Transverse colon (tissue), 4 donors: ENCODE measurements around the gene ISOC1. TPM values are rescaled to one million over a fixed set of nuclear protein-coding genes. Genes with fewer than 3 reads are reported as not detected.

Experiments used
- DNase-seq: peaks from one replicate; pipeline ENCODE4 v3.0.0-alpha.2; 2019
- H3K27ac ChIP-seq, 4 donors: fragments of 200-600 bp; sonication (generic); 2 replicates each; pipeline ENCODE4 v1.5.1; 2016 to 2018; ENCODE audit warnings: inconsistent platforms in 4 of 4
- H3K27me3 ChIP-seq: fragments of 200-600 bp; sonication (generic); 2 replicates; pipeline ENCODE4 v1.5.1; 2017; ENCODE audit warnings: inconsistent platforms
- H3K36me3 ChIP-seq, 4 donors: fragments of 200-600 bp; sonication (generic); 2 replicates each; pipeline ENCODE4 v1.5.1; 2017 to 2019; ENCODE audit warnings: inconsistent platforms in 4 of 4
- H3K4me1 ChIP-seq, 4 donors: fragments of 200-600 bp; sonication (generic); 2 replicates each; pipeline ENCODE4 v1.5.1; 2017 to 2020; ENCODE audit warnings: inconsistent platforms in 4 of 4
- H3K4me3 ChIP-seq, 4 donors: fragments of 200-600 bp; sonication (generic); 1 replicate in 1 of 4; 2 replicates in 3 of 4; pipeline versions ENCODE4 v1.5.1 to v1.6.1; 2017 to 2019; ENCODE audit warnings: inconsistent platforms in 4 of 4
- H3K9me3 ChIP-seq, 2 donors: fragments of 200-600 bp; sonication (generic); 2 replicates each; pipeline ENCODE4 v1.5.1; 2017 to 2019; ENCODE audit warnings: inconsistent platforms in 2 of 2
- CTCF ChIP-seq, 5 experiments: fragments of 200-600 bp in 3 of 5; fragments of 450-650 bp in 2 of 5; sonication (generic) in 3 of 5; IDR thresholded peaks; 1 replicate in 2 of 5; 2 replicates in 3 of 5; pipeline ENCODE4 v1.5.1; 2016 to 2017; ENCODE audit warnings: antibody characterized with exemption in 5 of 5, inconsistent platforms in 3 of 5, mild to moderate bottlenecking in 2 of 5, moderate library complexity in 1 of 5
- EP300 ChIP-seq: sonication (generic); formaldehyde crosslinking; IDR thresholded peaks from one replicate; pipeline ENCODE4 v1.6.1; 2017; ENCODE audit warnings: antibody characterized with exemption, low read depth
- POLR2A ChIP-seq: fragments of 450-650 bp; IDR thresholded peaks from one replicate; pipeline ENCODE4 v1.6.1; 2016; ENCODE audit warnings: antibody characterized with exemption, mild to moderate bottlenecking, moderate library complexity
- POLR2AphosphoS5 ChIP-seq, 3 donors: sonication (generic); formaldehyde crosslinking; IDR thresholded peaks; one replicate each; pipeline ENCODE4 v1.6.1; 2016; ENCODE audit warnings: antibody characterized with exemption in 3 of 3
- WGBS, 2 donors: methylation state at CpG; one replicate each; pipeline ENCODE4 v1.1.5; 2018; ENCODE audit warnings: low coverage in 1 of 2; 5-methylcytosine and 5-hydroxymethylcytosine counted together
- in situ Hi-C, 4 donors: fragments of 200-750 bp; cut with MboI; loops; one replicate each; pipeline versions ENCODE4 v1.15.0 to v1.15.1; 2017; ENCODE audit warnings: low sequenced_read_pairs in 3 of 4, low pct_ligation_motif_present in 1 of 4, low pct_unique_long_range_greater_than_20kb in 1 of 4
- intact Hi-C: fragments of 100-400 bp; cut with DNase I; formaldehyde crosslinking; loops from one replicate; pipeline ENCODE4 v1.15.1; 2023; ENCODE audit warnings: low total_unique reads
- total RNA-seq, 4 donors: library from RNA; depleted of rRNA; stranded (reverse); fragments of >200 nt; gene quantifications; one replicate each; pipeline ENCODE4 v1.1.0, GENCODE V29; 2016

Gene ISOC1
- total RNA-seq, 4 donors from 2014 or later: 18.7 to 57.1 (median 32.7) TPM

DNA sequence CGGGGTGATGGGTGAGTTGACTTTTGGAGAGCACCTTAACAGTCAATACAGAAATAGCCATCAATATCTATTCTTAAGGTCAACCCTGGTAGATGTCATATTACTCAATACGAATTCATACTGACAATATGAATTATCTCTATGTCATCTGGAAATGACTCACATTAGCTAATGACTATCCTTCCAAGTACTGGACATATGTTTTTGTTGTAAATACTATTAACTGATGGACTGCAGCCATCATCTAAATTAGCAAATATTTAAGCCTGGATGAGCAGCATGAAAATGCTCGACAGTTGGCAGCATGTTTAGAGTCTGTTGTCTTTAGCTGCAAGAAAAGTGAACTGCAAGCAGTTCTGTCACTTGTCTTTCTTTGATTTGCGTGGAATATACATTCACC, 19.6 kb upstream of the ISOC1 start:
- Histone ChIP-seq H3K27me3 (no peaks in the 10 kb centered on the region), H3K4me1 (no peaks in the 10 kb centered on the region), H3K36me3 (no peaks in the 10 kb centered on the region), H3K27ac (no peak overlapping the region), H3K4me3 (no peak overlapping the region), H3K9me3 (no peaks in the 10 kb centered on the region)
- DNase-seq: no peak
- 67 to 68% methylated on average over 4 of the region's 4 CpGs for WGBS, 2 donors
- intact Hi-C loops: no loop called here
- no peak for TF ChIP-seq CTCF (IDR thresholded peaks at IDR 0.05)
- no peak for TF ChIP-seq POLR2AphosphoS5 (IDR thresholded peaks at IDR 0.05)
- TF ChIP-seq POLR2A: no peak
- TF ChIP-seq EP300: no peak
- in situ Hi-C loops: no loop called here

DNA sequence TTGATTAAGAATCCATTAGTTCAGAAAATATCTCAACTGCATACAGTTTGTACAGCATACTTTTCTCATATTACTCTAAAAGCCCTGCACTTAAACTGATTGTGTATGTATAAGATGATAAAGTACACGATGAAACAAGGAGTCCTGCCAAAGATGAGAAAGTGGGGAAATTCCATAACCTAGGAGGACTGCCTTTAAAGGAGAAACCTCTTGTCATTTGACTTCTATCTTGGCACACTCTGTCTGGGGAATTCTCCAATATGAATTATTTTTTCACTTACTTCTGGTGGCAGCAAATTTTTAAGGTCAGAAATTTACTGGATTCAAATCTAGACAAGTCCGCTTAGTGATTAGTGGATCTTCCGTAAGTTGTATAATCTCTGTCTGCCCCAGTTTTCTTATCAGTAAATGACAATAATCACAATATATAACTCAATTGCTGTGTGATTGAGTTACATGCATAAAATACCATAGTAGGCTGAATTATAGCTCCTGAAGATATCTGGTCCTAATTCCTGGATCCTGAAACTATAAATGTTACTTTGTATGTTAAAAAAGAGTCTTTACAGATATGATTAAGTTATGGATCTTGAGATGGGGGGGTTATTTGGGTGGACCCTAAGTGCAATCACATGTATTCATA, 17.0 kb upstream of the ISOC1 start:
- Histone ChIP-seq H3K9me3 (no peaks in the 10 kb centered on the region), H3K36me3 (no peaks in the 10 kb centered on the region), H3K27ac (no peak overlapping the region), H3K27me3 (no peaks in the 10 kb centered on the region), H3K4me1 (no peaks in the 10 kb centered on the region), H3K4me3 (no peak overlapping the region)
- no peak for DNase-seq
- 56 to 67% methylated on average over 3 of the region's 3 CpGs for WGBS, 2 donors
- TF ChIP-seq CTCF (IDR thresholded peaks at IDR 0.05) (no peak), EP300 (no peak), POLR2AphosphoS5 (IDR thresholded peaks at IDR 0.05) (no peak), POLR2A (no peak)
- in situ Hi-C loops: no loop called here
- intact Hi-C loops: no loop called here

DNA sequence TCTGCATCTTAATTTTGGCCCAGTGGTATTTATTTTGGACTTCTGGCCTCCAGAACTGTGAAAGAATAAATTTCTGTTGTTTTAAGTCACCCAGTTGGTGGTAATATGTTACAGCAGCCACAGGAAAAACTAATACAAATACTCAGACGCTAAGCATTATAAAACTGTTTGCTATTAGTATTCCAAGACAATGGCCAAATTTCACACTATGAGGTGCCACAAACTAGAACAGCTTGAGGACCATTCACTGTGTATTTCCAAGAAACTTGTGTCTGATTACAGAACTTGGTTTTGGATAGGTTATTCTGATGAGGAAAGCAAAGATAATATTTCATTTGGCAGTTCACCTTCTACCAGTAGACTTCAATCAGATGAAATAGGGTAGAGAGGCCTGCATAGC, 16.3 kb upstream of the ISOC1 start:
- no peak for DNase-seq
- 39% methylated on average over 1 of the region's 1 CpG; no CpG with 5 or more reads in 1 of the 2 donors for whole genome bisulfite sequencing, 2 donors
- Histone ChIP-seq H3K4me3 (no peak overlapping the region), H3K27ac (no peak overlapping the region), H3K9me3 (no peaks in the 10 kb centered on the region), H3K4me1 (no peaks in the 10 kb centered on the region), H3K36me3 (no peaks in the 10 kb centered on the region), H3K27me3 (no peaks in the 10 kb centered on the region)
- in situ Hi-C loops (no loop called here), intact Hi-C loops (no loop called here)
- no peak for TF ChIP-seq POLR2A
- no peak for TF ChIP-seq CTCF (IDR thresholded peaks at IDR 0.05)
- TF ChIP-seq EP300: no peak
- no peak for TF ChIP-seq POLR2AphosphoS5 (IDR thresholded peaks at IDR 0.05)

- Histone ChIP-seq H3K27ac (no peak overlapping the region), H3K9me3 (no peaks in the 10 kb centered on the region), H3K4me3 (no peak overlapping the region), H3K4me1 (no peaks in the 10 kb centered on the region), H3K36me3 (no peaks in the 10 kb centered on the region), H3K27me3 (no peaks in the 10 kb centered on the region)
- in situ Hi-C loops (no loop called here), intact Hi-C loops (no loop called here)
- TF ChIP-seq EP300 (no peak), POLR2AphosphoS5 (IDR thresholded peaks at IDR 0.05) (no peak)
- DNase-seq: no peak
- 81% methylated on average over 3 of the region's 3 CpGs; no CpG with 5 or more reads in 1 of the 2 donors for WGBS, 2 donors
Observed at GRCh38 chr5:129078660-129079059, 15.9 kb upstream of the ISOC1 start.

DNA sequence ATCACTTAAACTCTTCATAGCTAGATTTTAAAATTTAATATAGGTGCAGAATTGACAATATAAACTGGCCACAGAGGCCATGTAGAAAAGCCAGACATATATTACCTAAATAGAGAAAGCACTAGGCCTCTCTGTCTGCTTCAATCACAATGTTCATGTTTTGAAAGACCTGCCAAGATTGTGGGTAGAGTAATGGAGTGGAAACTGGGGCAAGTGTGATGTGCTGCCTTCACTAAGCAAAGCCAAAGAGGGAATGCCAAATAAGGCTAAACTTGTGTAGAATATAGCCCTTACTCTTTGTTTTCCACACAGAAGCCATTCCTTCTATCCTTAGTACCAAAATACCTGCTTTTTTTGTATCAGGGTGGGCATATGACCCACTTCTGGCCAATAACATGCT, 15.1 kb upstream of the ISOC1 start:
- in situ Hi-C loops (no loop called here), intact Hi-C loops (no loop called here)
- no peak overlapping the region for H3K27ac ChIP-seq
- no peaks in the 10 kb centered on the region for H3K9me3 ChIP-seq
- no peak for DNase-seq
- no peaks in the 10 kb centered on the region for H3K4me1 ChIP-seq
- H3K36me3 ChIP-seq: no peaks in the 10 kb centered on the region
- no peaks in the 10 kb centered on the region for H3K27me3 ChIP-seq
- TF ChIP-seq POLR2AphosphoS5 (IDR thresholded peaks at IDR 0.05) (no peak), CTCF (IDR thresholded peaks at IDR 0.05) (no peak), EP300 (no peak), POLR2A (no peak)
- no peak overlapping the region for H3K4me3 ChIP-seq
